Stimulated activated CD8-positive, alpha-beta memory T cell treated with anti-CD3 and anti-CD28 coated beads, Interleukin-15, amount 100 ng/mL, for 48 hours (primary cell): ENCODE data around the gene SRPRA.

Source experiments
- DNase-seq, 2 donors: peaks; one replicate each; pipeline ENCODE4 v3.0.0-alpha.2; 2020; ENCODE audit warnings: low read depth in 2 of 2

SRPRA gene

DNA sequence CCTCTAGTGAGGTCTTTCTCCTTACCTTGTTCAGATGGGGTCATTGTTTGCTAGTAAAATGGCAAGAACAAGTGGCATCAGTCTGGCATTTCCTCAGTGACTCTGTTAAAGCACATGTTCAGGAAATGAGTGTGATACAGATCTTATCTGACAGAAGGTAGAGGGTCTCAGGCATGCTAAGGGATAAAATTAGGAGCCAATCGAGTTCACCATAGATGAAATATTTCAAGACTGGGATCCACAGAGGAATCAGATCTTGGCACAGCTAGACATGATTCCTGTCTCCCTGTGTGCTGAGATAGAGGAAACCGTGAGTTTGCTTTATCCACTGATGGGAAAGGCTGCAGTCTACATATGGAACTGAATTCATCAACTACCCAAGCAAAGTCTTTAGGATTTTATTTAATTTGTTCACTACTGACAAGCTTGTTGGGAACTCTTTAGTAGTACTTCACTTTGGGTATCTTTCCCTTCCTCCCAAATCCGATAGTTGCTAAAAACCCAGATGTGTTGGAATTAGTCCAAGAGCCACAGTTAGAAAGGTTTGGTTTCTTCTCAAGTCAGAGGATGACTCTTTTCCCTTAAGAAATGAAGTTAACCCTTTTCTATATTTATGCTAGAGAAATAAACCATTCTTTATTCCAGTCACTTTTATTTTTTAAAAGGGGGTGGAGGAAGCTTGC is 38.7 kb downstream of the SRPRA start:
- no peak for DNase-seq

- no peak for DNase-seq
Observed at GRCh38 chr11:126226334-126227084, 42.2 kb downstream of the SRPRA start.

GRCh38 chr11:126225295-126225665 is 43.4 kb downstream of the SRPRA start:
- no peak for DNase-seq

DNA sequence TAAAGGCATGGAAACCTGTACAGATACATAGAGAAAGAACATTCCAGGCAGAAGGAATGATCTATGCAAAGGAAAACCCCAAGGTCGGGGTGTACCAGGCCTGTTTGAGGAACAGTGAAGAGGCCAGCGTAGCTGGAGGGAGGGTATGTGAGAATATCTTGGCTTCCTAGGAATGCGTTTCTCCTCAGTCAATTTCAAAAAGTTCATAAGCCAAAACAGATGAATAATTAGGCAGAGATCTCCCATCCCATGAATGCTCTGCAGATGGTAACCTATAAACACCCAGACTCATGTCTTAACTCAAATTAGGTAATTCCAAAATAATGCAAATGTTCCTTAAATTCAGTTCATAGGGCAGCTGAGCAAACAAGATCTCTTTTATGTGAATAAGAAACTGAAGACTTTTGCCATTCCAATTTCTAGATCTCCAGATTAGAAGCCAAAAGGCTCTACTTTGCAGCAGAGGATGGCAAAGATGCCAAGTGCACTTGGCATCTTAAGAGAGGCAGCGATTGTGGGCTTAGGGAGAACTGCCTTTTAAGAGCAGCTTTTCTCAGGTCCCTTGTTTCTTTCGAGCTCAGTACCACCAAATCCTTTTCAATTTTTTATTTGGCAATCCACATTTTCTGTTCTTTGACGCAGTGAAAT is 43.9 kb downstream of the SRPRA start:
- DNase-seq = no peak

DNA sequence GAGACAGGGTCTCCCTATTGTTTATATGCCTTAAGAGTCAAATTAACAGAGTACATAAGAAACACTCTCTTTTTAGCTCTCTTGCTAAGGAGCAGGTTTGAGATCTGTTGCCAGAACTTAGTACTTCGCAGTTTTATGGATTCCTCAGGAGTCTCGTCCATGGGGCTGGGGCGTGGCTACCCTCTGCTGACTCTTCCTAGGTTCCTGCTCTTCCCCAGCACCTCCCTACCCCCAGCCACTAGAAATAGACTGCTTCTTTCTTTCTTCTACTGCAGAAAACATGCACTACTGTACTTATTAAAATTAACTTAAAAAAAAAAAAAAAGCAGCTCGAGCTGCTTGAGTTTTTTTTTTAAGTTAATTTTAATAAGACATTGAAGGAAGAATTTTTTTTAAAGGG is 49.1 kb downstream of the SRPRA start:
- DNase-seq = no peak

GRCh38 chr11:126217491-126217890 is 51.2 kb downstream of the SRPRA start:
- DNase-seq = no peak

- no peak for DNase-seq
Observed at GRCh38 chr11:126216526-126217305, 52.0 kb downstream of the SRPRA start.

GRCh38 chr11:126214841-126215240 is 53.9 kb downstream of the SRPRA start:
- DNase-seq = no peak

DNA sequence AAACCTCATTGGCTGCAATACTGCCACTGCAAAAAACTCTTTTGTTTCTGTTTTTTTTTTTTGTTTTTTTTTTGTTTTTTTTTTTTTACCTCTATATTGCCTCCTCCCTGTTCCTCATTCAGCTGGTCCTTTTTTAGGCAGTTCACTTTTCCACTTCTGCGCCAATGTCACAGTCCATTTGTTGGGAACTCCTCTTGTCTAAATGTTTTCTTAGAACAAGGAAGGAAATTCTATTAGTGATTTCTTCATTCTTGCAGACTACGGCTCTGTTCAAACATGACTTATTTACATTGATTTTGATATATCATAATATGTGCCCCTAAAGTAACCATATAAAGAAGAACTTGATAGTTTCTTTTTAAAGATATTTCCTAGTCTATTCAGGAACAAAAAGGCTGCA is 54.3 kb downstream of the SRPRA start:
- no peak for DNase-seq
